ENCODE results near the gene S100PBP. TPM values are rescaled to one million over a fixed set of nuclear protein-coding genes. Genes with fewer than 3 reads are reported as not detected.

Gene S100PBP
- total RNA-seq, 1 donor from 2014 or later, result 66.1 TPM

- DNase-seq (ENCODE audit: low spot score, unreplicated experiment), result no peak
- no peaks in the 10 kb centered on the region for H3K9me3 Mint-ChIP-seq (ENCODE audit: low read depth)
- H3K4me1 Mint-ChIP-seq (ENCODE audit: low read depth), result no peaks in the 10 kb centered on the region
- H3K4me3 Mint-ChIP-seq (ENCODE audit: low read depth), result no peak overlapping the region
- TF ChIP-seq, protein P1, sequence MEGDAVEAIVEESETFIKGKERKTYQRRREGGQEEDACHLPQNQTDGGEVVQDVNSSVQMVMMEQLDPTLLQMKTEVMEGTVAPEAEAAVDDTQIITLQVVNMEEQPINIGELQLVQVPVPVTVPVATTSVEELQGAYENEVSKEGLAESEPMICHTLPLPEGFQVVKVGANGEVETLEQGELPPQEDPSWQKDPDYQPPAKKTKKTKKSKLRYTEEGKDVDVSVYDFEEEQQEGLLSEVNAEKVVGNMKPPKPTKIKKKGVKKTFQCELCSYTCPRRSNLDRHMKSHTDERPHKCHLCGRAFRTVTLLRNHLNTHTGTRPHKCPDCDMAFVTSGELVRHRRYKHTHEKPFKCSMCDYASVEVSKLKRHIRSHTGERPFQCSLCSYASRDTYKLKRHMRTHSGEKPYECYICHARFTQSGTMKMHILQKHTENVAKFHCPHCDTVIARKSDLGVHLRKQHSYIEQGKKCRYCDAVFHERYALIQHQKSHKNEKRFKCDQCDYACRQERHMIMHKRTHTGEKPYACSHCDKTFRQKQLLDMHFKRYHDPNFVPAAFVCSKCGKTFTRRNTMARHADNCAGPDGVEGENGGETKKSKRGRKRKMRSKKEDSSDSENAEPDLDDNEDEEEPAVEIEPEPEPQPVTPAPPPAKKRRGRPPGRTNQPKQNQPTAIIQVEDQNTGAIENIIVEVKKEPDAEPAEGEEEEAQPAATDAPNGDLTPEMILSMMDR (IDR thresholded peaks at IDR 0.05; ENCODE audit: unreplicated experiment), result no peak
- no peak overlapping the region for H3K27ac Mint-ChIP-seq
- peaks cover 13% of the 10 kb centered on the region for H3K36me3 Mint-ChIP-seq (ENCODE audit: insufficient read depth)
- peaks cover 12% of the 10 kb centered on the region for H3K27me3 Mint-ChIP-seq
These were observed 46.4 kb downstream of the S100PBP start for GRCh38 chr1:32863881-32864245.

DNA sequence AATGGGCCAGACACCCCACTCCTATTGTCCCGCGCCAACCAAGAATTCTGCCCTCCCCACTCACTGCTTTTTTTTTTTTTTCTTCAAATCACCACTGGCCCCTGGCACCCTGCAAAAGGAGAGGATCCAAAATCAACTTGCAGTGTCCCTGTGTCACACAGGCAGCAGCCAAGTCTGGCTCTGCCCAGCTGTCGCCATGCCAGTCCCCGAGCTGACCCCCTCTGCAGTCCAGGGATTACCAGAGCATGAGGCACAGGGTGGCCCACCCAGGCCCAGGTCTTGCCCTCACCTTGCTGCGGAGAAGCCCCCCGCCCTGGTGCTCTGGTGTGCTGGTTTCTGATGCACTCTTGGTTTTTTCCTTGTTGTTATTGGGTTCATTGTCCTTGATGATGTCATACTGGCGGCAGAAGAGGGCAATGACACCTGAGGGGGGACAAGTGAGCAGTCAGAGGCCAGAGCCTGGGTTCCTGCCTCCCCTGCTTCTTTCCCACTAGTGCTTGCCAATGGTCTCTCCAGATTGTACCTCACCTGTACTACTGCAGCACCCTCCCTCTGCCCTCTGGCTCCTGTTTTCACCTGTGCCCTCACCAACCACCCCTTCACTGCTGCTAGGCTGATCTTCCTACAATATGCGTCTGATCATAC is 47.0 kb downstream of the S100PBP start:
- no peak overlapping the region for H3K4me3 Mint-ChIP-seq (ENCODE audit: low read depth)
- TF ChIP-seq, protein P1 (IDR thresholded peaks at IDR 0.05; ENCODE audit: unreplicated experiment), result no peak
- no peaks in the 10 kb centered on the region for H3K9me3 Mint-ChIP-seq (ENCODE audit: low read depth)
- H3K4me1 Mint-ChIP-seq (ENCODE audit: low read depth), result peaks cover 2% of the 10 kb centered on the region
- DNase-seq (ENCODE audit: low spot score, unreplicated experiment), result no peak
- H3K36me3 Mint-ChIP-seq (ENCODE audit: insufficient read depth), result peaks cover 13% of the 10 kb centered on the region
- peaks cover 19% of the 10 kb centered on the region for H3K27me3 Mint-ChIP-seq
- no peak overlapping the region for H3K27ac Mint-ChIP-seq

DNA sequence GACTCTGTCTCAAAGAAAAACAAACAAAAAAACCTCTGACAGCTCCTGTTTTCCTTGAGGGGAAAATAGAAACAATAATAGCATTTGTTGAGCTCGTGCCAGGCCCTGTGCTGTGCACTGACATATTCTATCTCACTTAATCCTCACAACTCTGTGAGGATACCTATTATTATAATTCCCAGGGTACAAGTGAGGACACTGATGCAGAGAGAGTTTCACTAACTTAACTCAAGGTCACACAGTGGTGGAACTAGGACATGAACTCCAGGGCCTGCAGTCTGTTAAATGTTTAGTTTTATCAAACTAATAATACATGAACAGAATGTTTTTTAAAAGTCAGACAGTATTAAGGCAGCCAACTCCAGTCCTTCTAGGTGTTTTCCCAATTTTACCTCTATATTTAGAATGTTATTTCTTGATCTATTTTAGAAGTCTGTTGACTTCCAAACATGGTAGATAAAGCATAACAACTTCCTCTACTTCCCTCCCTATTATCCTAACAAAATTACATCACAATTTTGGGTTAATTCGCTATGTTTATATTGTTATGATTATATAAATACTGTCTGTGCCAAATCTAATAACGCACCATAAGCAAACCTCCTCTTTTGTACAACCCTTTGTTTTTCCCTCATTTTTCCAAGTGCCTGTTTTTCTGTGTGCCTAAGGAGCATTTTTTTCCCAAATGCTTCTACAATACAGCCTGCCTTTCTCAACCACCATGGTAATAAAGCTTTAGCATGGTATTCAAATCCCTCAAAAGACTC is 48.4 kb downstream of the S100PBP start:
- Mint-ChIP-seq H3K27me3 (peaks cover 27% of the 10 kb centered on the region), H3K36me3 (ENCODE audit: insufficient read depth) (peaks cover 13% of the 10 kb centered on the region), H3K9me3 (ENCODE audit: low read depth) (no peaks in the 10 kb centered on the region), H3K27ac (no peak overlapping the region), H3K4me1 (ENCODE audit: low read depth) (peaks cover 8% of the 10 kb centered on the region), H3K4me3 (ENCODE audit: low read depth) (no peak overlapping the region)
- TF ChIP-seq, protein P1 (IDR thresholded peaks at IDR 0.05; ENCODE audit: unreplicated experiment), result no peak
- no peak for DNase-seq (ENCODE audit: low spot score, unreplicated experiment)

GRCh38 chr1:32867151-32867550 is 49.7 kb downstream of the S100PBP start:
- peaks cover 11% of the 10 kb centered on the region for H3K4me1 Mint-ChIP-seq (ENCODE audit: low read depth)
- no peak overlapping the region for H3K4me3 Mint-ChIP-seq (ENCODE audit: low read depth)
- no peak for DNase-seq (ENCODE audit: low spot score, unreplicated experiment)
- H3K27me3 Mint-ChIP-seq, result peaks cover 39% of the 10 kb centered on the region
- no peaks in the 10 kb centered on the region for H3K9me3 Mint-ChIP-seq (ENCODE audit: low read depth)
- H3K27ac Mint-ChIP-seq, result no peak overlapping the region
- H3K36me3 Mint-ChIP-seq (ENCODE audit: insufficient read depth), result peaks cover 10% of the 10 kb centered on the region
- TF ChIP-seq, protein P1 (IDR thresholded peaks at IDR 0.05; ENCODE audit: unreplicated experiment), result no peak

DNA sequence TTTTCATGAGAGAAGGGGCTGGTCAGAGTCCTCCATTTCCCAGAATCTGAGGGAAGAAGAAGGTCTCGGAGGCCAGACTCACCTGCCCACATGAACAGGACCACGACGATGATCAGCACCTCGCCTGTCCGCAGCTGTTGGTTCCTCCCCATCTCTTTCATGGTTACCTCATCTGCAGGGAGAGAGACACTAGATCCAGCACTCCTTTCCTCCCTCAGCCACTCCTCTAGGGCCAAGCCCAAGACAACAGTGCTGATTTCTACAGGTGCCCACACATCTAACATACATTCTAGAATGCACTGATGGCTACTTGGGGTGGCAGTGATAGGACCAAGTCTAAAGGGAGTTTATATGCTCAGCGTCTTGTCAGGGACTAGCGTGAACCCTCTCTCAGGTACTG is 50.2 kb downstream of the S100PBP start:
- Mint-ChIP-seq H3K27ac (no peak overlapping the region), H3K4me1 (ENCODE audit: low read depth) (peaks cover 11% of the 10 kb centered on the region), H3K36me3 (ENCODE audit: insufficient read depth) (peaks cover 7% of the 10 kb centered on the region), H3K4me3 (ENCODE audit: low read depth) (no peak overlapping the region), H3K27me3 (peaks cover 41% of the 10 kb centered on the region), H3K9me3 (ENCODE audit: low read depth) (no peaks in the 10 kb centered on the region)
- TF ChIP-seq, protein P1 (IDR thresholded peaks at IDR 0.05; ENCODE audit: unreplicated experiment), result no peak
- DNase-seq (ENCODE audit: low spot score, unreplicated experiment), result no peak
